Right lobe of liver (tissue), 6 donors: Measurements from ENCODE around the gene MOB4. TPM values are rescaled to one million over a fixed set of nuclear protein-coding genes. Genes with fewer than 3 reads are reported as not detected.
"Not testable (repeated sequence)": the region's sequence is repeated elsewhere in the genome, so short reads cannot be mapped to it uniquely, and the experiment has no call there.

Source experiments
- ATAC-seq, 4 donors: fragments of 200-7000 bp; cut with Tn5 transposase; one replicate each; pipeline ENCODE4 v1.9.1; 2020; ENCODE audit warnings: mild to moderate bottlenecking in 4 of 4, moderate library complexity in 4 of 4
- DNase-seq, 3 donors: peaks; one replicate each; pipeline ENCODE4 v3.0.0-alpha.2; 2020
- H3K27ac ChIP-seq, 3 donors: fragments of 200-600 bp; one replicate each; pipeline ENCODE4 v1.8.0; 2022
- H3K27me3 ChIP-seq, 2 donors: fragments of 200-600 bp; one replicate each; pipeline ENCODE4 v1.8.0; 2022
- H3K36me3 ChIP-seq, 4 donors: fragments of 200-600 bp; sonication (generic) in 1 of 4; one replicate each; pipeline versions ENCODE4 v1.5.1 to v1.8.0; 2017 to 2022; ENCODE audit warnings: control low read depth in 1 of 4
- H3K4me1 ChIP-seq, 4 donors: fragments of 200-600 bp; sonication (generic) in 1 of 4; one replicate each; pipeline versions ENCODE4 v1.5.1 to v1.8.0; 2017 to 2022; ENCODE audit warnings: control low read depth in 1 of 4
- H3K4me3 ChIP-seq, 3 donors: fragments of 200-600 bp; one replicate each; pipeline ENCODE4 v1.8.0; 2022
- H3K9me3 ChIP-seq, 4 donors: fragments of 200-600 bp; sonication (generic) in 1 of 4; one replicate each; pipeline versions ENCODE4 v1.5.1 to v1.8.0; 2017 to 2022; ENCODE audit warnings: control low read depth in 1 of 4
- CTCF ChIP-seq, 4 donors: fragments of 200-600 bp in 3 of 4; fragments of 450-650 bp in 1 of 4; IDR thresholded peaks; one replicate each; pipeline versions ENCODE4 v1.5.1 to v1.8.0; 2016 to 2022; ENCODE audit warnings: antibody characterized with exemption in 4 of 4, mild to moderate bottlenecking in 2 of 4
- POLR2A ChIP-seq: fragments of 450-650 bp; IDR thresholded peaks from one replicate; pipeline ENCODE4 v1.6.1; 2017; ENCODE audit warnings: antibody characterized with exemption, mild to moderate bottlenecking
- WGBS: methylation state at CpG from one replicate; pipeline ENCODE4 v1.1.6; 2018; ENCODE audit warnings: low coverage, low lambda C conversion rate; ENCODE audit not compliant: insufficient coverage; ENCODE audit errors: missing lambda C conversion rate; 5-methylcytosine and 5-hydroxymethylcytosine counted together
- intact Hi-C, 2 donors: fragments of 100-400 bp; cut with DNase I; formaldehyde crosslinking; loops; one replicate each; pipeline versions ENCODE4 v1.11.2 to v1.14.1; 2022
- total RNA-seq, 6 experiments: library from RNA; depleted of rRNA in 2 of 6; stranded (reverse); fragments of >200 nt in 2 of 6; fragmentation: NEBNext Ultra II Directional in 3 of 6; extraction: Animal tissue kit (Norgen Biotek cat#: 25700) in 3 of 6; gene quantifications; one replicate each; pipeline versions ENCODE4 v1.1.0 to v1.2.4, GENCODE V29; 2016 to 2023
- donor health status: DM: no; HTN: yes; CAD: no.
- donor health status: DM: no; HTN: no; CAD: no.
- donor health status: DM: no; HTN: no; CAD: no.
- donor health status: DM: no; HTN: yes; CAD: no.
- donor health status: DM: no; HTN: yes; CAD: no.

MOB4 gene
- total RNA-seq, 6 experiments from 2014 or later = 3.4 to 10.7 (median 8.0) TPM

DNA sequence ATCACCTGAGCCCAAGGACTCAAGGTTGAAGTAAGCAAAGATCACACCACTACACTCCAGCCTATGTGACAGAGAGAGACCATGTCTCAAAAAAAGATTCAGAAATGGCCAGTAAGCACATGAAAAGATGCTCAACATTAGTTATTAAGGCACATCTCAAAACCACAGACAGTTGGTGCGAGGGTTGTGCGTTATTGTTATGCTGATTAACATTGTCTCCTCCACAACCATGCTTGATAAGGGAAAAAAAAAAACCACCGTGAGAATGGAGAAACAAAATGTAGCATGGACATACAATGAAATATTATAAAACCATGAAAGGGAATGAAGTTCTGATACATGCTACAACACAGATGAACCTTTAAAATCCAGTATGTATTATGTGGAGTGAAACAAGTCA, 27.3 kb downstream of the MOB4 start:
- no peak for DNase-seq
- H3K4me3 ChIP-seq = no peak overlapping the region
- no peaks in the 10 kb centered on the region for H3K9me3 ChIP-seq
- H3K36me3 ChIP-seq = peaks cover 0 to 30% (median 8%) of the 10 kb centered on the region in 4 donors
- no peaks in the 10 kb centered on the region for H3K27me3 ChIP-seq
- WGBS = 80% methylated on average over 3 of the region's 3 CpGs
- no peak for TF ChIP-seq POLR2A
- TF ChIP-seq CTCF (IDR thresholded peaks at IDR 0.05) = no peak
- intact Hi-C loops = loop anchor here in 1 of 2 donors (10.0 kb wide), 1 partner anchor 242 kb away; the partner anchor contains the start of gene BOLL
- no peak for ATAC-seq
- H3K4me1 ChIP-seq = no peaks in the 10 kb centered on the region
- H3K27ac ChIP-seq = no peak overlapping the region

GRCh38 chr2:197547163-197547900, 31.5 kb downstream of the MOB4 start:
- TF ChIP-seq CTCF (IDR thresholded peaks at IDR 0.05) (no peak), POLR2A (no peak)
- Histone ChIP-seq H3K4me3 (no peak overlapping the region), H3K36me3 (peaks cover 0 to 39% (median 5%) of the 10 kb centered on the region in 4 donors), H3K27ac (no peak overlapping the region), H3K4me1 (no peaks in the 10 kb centered on the region), H3K27me3 (no peaks in the 10 kb centered on the region), H3K9me3 (no peaks in the 10 kb centered on the region)
- 90% methylated on average over 5 of the region's 5 CpGs for WGBS
- DNase-seq (no peak), ATAC-seq (no peak)
- intact Hi-C loops = loop anchor here in 1 of 2 donors (10.0 kb wide), 1 partner anchor 237 kb away; the partner anchor contains the start of gene BOLL

DNA sequence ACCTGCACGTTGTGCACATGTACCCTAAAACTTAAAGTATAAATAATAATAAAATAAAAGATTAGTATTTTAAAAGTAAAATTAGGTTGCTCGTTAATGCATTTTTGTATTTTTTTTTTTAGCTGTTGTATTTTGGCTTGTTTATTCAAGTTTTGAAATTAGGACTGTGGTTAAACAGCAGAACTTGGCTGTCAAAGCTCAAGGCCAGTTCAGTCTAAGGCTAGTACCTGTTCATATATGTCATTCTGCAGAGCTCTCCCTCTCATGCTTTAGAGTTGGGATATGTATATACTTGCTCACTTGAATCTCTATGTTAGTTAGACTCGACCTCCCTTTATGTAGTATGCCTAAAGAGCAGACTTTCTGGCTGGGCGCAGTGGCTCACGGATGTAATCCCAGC, 32.7 kb downstream of the MOB4 start:
- intact Hi-C loops = loop anchor here in 1 of 2 donors (10.0 kb wide), 1 partner anchor 236 kb away; the partner anchor contains the start of gene BOLL
- Histone ChIP-seq H3K9me3 (no peaks in the 10 kb centered on the region), H3K36me3 (peaks cover 0 to 29% (median 5%) of the 10 kb centered on the region in 4 donors), H3K4me3 (no peak overlapping the region), H3K27me3 (no peaks in the 10 kb centered on the region), H3K27ac (no peak overlapping the region), H3K4me1 (no peaks in the 10 kb centered on the region)
- no peak for TF ChIP-seq POLR2A
- TF ChIP-seq CTCF (IDR thresholded peaks at IDR 0.05) = no peak
- ATAC-seq (peak in 2 of 4 donors; percentile 45 to 59), DNase-seq (no peak)
- 82% methylated on average over 5 of the region's 5 CpGs for WGBS

DNA sequence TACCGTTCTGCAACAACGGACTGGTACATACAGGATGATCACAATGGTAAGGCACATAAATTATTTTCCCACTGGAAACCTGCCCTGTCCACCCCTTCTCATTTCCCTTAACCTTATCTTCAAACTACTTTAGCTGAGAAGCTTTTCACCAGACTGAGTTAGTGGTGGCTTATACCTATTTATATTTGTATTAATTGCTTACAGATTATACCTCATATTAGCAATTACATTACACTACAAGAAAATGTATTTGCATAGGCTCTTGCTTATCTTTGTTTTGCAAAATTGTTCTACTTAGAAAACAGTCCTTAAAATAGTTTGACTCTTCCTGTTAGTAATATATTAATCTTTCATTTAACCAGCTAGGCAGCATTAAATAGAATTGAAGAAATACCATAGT, 35.4 kb downstream of the MOB4 start:
- intact Hi-C loops, ATAC-seq: not testable (repeated sequence)

DNA sequence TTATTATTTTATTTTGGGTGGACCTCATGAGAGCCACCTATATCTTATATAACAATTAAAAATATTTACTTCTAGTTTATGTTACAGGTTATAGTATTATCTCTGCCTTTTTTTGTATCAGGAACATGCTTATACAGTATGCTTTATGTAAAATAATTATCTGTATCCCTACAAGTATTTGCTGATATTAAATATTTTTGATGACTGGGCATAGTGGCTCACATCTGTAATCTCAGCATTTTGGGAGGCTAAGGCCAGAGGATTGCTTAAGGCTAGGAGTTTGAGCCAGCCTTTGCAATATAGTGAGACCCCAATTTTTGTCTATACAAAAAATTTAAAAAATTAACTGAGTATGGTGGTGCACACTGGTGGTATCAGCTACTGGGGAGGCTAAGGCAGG, 39.6 kb downstream of the MOB4 start:
- no peak overlapping the region for H3K27ac ChIP-seq

More for the DNA sequence above, 35.4 kb downstream of the MOB4 start:
- not testable (repeated sequence) for H3K27me3 ChIP-seq, H3K4me1 ChIP-seq, H3K9me3 ChIP-seq, H3K27ac ChIP-seq, H3K4me3 ChIP-seq, DNase-seq
- peaks cover 0 to 38% (median 2%) of the 10 kb centered on the region in 4 donors for H3K36me3 ChIP-seq
- WGBS = 60% methylated on average over 2 of the region's 2 CpGs

More for the DNA sequence above, 39.6 kb downstream of the MOB4 start:
- H3K4me3 ChIP-seq = no peak overlapping the region
- DNase-seq (no peak), ATAC-seq (no peak)
- no peaks in the 10 kb centered on the region for H3K4me1 ChIP-seq
- H3K9me3 ChIP-seq = no peaks in the 10 kb centered on the region
- intact Hi-C loops = no loop called here
- no peaks in the 10 kb centered on the region for H3K27me3 ChIP-seq
- peaks cover 0 to 32% (median 0%) of the 10 kb centered on the region in 4 donors for H3K36me3 ChIP-seq
- TF ChIP-seq POLR2A (no peak), CTCF (IDR thresholded peaks at IDR 0.05) (no peak)
